ENCODE measurements around the gene C6orf120.

Gene C6orf120

DNA sequence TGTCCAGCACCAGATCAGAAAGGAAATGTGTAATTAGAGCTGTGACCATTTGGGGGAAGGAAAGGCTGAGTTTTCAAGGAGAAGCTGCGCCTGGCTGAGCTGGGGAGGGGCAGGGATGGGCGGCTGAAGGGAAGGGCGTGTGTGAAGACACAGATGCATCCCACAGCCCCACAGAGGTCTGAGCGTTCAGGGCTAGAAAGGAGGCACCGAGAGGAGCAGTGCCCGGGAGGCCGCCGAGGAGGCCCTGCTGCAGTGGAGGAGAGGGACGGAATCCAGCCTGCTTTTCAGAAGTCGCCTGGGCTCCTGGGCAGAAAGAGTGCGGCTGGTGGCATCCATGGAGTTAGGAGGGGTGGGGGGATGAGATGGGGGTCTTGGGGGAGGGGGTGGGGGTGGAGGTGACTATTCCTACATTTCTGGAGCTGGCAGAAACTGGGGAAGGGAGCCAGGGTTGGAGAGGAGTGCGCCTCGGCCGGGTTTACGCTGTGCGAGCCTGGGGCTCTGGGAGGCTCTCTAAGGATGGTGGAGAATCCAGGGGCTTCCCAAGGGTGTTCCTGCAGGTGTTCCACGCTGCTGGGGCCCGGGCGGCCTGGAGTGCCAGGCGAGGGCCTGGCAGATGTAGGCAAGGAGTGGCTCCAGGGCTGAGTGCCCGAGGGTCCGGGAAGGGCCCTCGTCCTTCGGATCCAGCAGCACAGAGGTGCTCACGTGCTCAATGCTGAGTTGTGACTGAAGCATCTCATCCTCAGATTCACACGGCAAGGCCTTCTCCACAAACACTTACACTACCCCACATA, 41.9 kb upstream of the C6orf120 start:
- H3K36me3 ChIP-seq (replicated peaks in 1 of 2; ENCODE audit: control insufficient read depth in 2 of 2, insufficient read depth in 2 of 2, low read length in 2 of 2) = peaks cover 51 to 89% of the 10 kb centered on the region in 2 donors
- no peak overlapping the region for H3K14ac ChIP-seq (ENCODE audit: low read length)
- peak overlapping the region; percentile 98 for H4K8ac ChIP-seq (ENCODE audit: low read depth, low read length)
- no peak overlapping the region for H3K18ac ChIP-seq (ENCODE audit: low read length)
- H3K4me1 ChIP-seq (ENCODE audit: control insufficient read depth in 2 of 2, insufficient read depth in 1 of 2, low read depth in 1 of 2, low read length in 2 of 2) = peaks cover 0 to 7% of the 10 kb centered on the region in 2 donors
- H3K4ac ChIP-seq (ENCODE audit: low read length) = no peak overlapping the region
- H3K79me1 ChIP-seq (ENCODE audit: low read depth, low read length) = peaks cover 9% of the 10 kb centered on the region
- H3K27ac ChIP-seq (replicated peaks; ENCODE audit: low read length) = no peak overlapping the region
- H2BK15ac ChIP-seq (ENCODE audit: low read length) = no peak overlapping the region
- no peak overlapping the region for H3K23ac ChIP-seq (ENCODE audit: low read depth, low read length, poor library complexity)
- no peak overlapping the region for H4K91ac ChIP-seq (ENCODE audit: low read depth, low read length, poor library complexity)
- no peak overlapping the region for H2AFZ ChIP-seq (ENCODE audit: low read length)
- H2BK12ac ChIP-seq (ENCODE audit: low read length) = no peak overlapping the region
- DNase-seq (ENCODE audit: low spot score) = no peak
- no peak overlapping the region for H3K4me3 ChIP-seq (ENCODE audit: low read length in 2 of 2)
- H3K27me3 ChIP-seq (ENCODE audit: control insufficient read depth in 3 of 3, insufficient read depth in 3 of 3, low read depth in 1 of 3, low read length in 3 of 3) = no peaks in the 10 kb centered on the region
- no peak overlapping the region for H2BK5ac ChIP-seq (ENCODE audit: low read length)
- no peak overlapping the region for H2BK120ac ChIP-seq (ENCODE audit: low read depth, low read length)
- H3K9ac ChIP-seq (ENCODE audit: low read depth, low read length, poor library complexity) = no peak overlapping the region
- H3K9me3 ChIP-seq (replicated peaks in 1 of 2; ENCODE audit: control insufficient read depth in 2 of 2, insufficient read depth in 1 of 2, low read depth in 1 of 2, low read length in 2 of 2) = peaks cover 8 to 10% of the 10 kb centered on the region in 2 donors
- H2AK5ac ChIP-seq (ENCODE audit: low read depth, low read length) = peak overlapping the region; percentile 81
- no peak overlapping the region for H3K4me2 ChIP-seq (ENCODE audit: insufficient read depth, low read length, poor library complexity, severe bottlenecking)
- no CpG with 5 or more reads among the region's 26 CpGs for WGBS, 2 donors (ENCODE audit: extremely low coverage in 2 of 2, insufficient read length in 2 of 2, insufficient replicate concordance in 1 of 2)

DNA sequence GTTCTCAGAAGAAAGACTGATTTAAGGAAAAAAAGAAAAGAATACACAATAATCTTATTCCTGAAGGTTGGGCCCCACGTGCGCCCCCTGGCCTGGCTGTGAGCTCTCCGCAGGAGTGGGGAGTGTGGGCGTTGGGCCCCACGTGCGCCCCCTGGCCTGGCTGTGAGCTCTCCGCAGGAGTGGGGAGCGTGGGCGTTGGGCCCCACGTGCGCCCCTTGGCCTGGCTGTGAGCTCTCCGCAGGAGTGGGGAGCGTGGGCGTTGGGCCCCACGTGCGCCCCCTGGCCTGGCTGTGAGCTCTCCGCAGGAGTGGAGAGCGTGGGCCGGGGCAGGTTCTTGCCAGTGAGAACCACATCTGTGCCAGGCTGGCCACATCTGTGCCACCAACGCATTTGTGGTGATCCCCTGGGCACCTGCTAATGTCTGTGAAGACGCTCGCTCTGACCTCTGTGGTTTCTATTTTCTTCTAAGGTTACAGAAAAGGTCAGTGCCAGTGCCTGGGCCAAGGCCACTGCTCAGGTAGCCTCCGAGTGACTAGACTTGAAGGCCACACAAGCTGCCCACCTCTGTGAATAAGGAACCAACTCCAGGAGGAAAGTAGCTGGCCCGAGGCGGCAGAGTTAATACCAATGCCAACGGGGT, 41.1 kb upstream of the C6orf120 start:
- H2BK15ac ChIP-seq (ENCODE audit: low read length) = no peak overlapping the region
- no peak overlapping the region for H3K9ac ChIP-seq (ENCODE audit: low read depth, low read length, poor library complexity)
- H3K79me1 ChIP-seq (ENCODE audit: low read depth, low read length) = peaks cover 9% of the 10 kb centered on the region
- no CpG with 5 or more reads among the region's 26 CpGs for WGBS, 2 donors (ENCODE audit: extremely low coverage in 2 of 2, insufficient read length in 2 of 2, insufficient replicate concordance in 1 of 2)
- H3K4ac ChIP-seq (ENCODE audit: low read length) = no peak overlapping the region
- DNase-seq (ENCODE audit: low spot score) = no peak
- H2AFZ ChIP-seq (ENCODE audit: low read length) = no peak overlapping the region
- H3K23ac ChIP-seq (ENCODE audit: low read depth, low read length, poor library complexity) = no peak overlapping the region
- no peak overlapping the region for H4K8ac ChIP-seq (ENCODE audit: low read depth, low read length)
- H3K4me2 ChIP-seq (ENCODE audit: insufficient read depth, low read length, poor library complexity, severe bottlenecking) = no peak overlapping the region
- no peak overlapping the region for H4K91ac ChIP-seq (ENCODE audit: low read depth, low read length, poor library complexity)
- no peak overlapping the region for H2BK12ac ChIP-seq (ENCODE audit: low read length)
- H3K27me3 ChIP-seq (ENCODE audit: control insufficient read depth in 3 of 3, insufficient read depth in 3 of 3, low read depth in 1 of 3, low read length in 3 of 3) = no peaks in the 10 kb centered on the region
- peaks cover 7 to 8% of the 10 kb centered on the region in 2 donors for H3K9me3 ChIP-seq (replicated peaks in 1 of 2; ENCODE audit: control insufficient read depth in 2 of 2, insufficient read depth in 1 of 2, low read depth in 1 of 2, low read length in 2 of 2)
- H3K36me3 ChIP-seq (replicated peaks in 1 of 2; ENCODE audit: control insufficient read depth in 2 of 2, insufficient read depth in 2 of 2, low read length in 2 of 2) = peaks cover 51 to 91% of the 10 kb centered on the region in 2 donors
- peaks cover 0 to 7% of the 10 kb centered on the region in 2 donors for H3K4me1 ChIP-seq (ENCODE audit: control insufficient read depth in 2 of 2, insufficient read depth in 1 of 2, low read depth in 1 of 2, low read length in 2 of 2)
- H2AK5ac ChIP-seq (ENCODE audit: low read depth, low read length) = no peak overlapping the region
- no peak overlapping the region for H3K4me3 ChIP-seq (ENCODE audit: low read length in 2 of 2)
- no peak overlapping the region for H3K27ac ChIP-seq (replicated peaks; ENCODE audit: low read length)
- H3K18ac ChIP-seq (ENCODE audit: low read length) = no peak overlapping the region
- H2BK5ac ChIP-seq (ENCODE audit: low read length) = no peak overlapping the region
- no peak overlapping the region for H2BK120ac ChIP-seq (ENCODE audit: low read depth, low read length)
- H3K14ac ChIP-seq (ENCODE audit: low read length) = no peak overlapping the region

DNA sequence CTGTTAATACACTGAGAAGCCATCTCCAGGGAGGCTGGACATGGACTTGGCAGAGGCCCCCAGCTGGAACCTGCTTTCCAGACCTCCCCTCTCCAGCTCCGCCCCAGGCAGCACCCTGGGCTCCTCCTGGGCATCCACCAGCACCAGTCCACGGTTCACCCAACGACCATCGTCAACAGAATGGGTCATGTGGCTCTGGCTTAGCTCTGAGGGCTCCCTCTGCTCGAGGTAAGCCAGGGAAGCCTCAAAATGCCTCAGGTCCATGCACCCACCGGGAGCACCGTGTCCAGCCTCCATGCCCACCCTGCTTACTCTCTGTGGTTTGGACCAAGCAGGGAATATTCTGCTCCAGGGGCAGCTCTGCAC, 40.6 kb upstream of the C6orf120 start:
- peaks cover 50 to 91% of the 10 kb centered on the region in 2 donors for H3K36me3 ChIP-seq (replicated peaks in 1 of 2; ENCODE audit: control insufficient read depth in 2 of 2, insufficient read depth in 2 of 2, low read length in 2 of 2)
- WGBS, 2 donors (ENCODE audit: extremely low coverage in 2 of 2, insufficient read length in 2 of 2, insufficient replicate concordance in 1 of 2) = no CpG with 5 or more reads among the region's 7 CpGs

DNA sequence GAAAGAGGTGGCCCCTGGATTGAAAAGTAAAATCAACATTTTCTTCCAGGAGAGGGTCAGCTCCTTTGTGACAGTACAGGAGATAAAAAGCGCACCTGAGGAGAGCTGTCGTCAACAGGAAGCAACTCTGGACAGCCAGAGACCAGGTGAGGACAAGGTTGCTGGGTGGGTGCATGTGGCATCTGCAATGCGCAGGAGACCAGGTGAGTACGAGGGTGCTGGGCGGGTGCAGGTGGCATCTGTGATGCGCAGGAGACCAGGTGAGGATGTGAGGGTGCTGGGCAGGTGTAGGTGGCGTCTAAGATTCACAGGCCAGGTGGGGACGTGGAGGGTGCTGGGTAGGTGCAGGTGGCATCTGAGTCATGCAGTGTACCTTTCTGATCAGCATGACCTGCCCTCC, 38.5 kb upstream of the C6orf120 start:
- H3K23ac ChIP-seq (ENCODE audit: low read depth, low read length, poor library complexity) = no peak overlapping the region
- no peak overlapping the region for H2AK5ac ChIP-seq (ENCODE audit: low read depth, low read length)
- H2BK120ac ChIP-seq (ENCODE audit: low read depth, low read length) = no peak overlapping the region
- H2BK15ac ChIP-seq (ENCODE audit: low read length) = no peak overlapping the region
- H2AFZ ChIP-seq (ENCODE audit: low read length) = no peak overlapping the region
- no peak overlapping the region for H2BK5ac ChIP-seq (ENCODE audit: low read length)
- no peak overlapping the region for H3K4me2 ChIP-seq (ENCODE audit: insufficient read depth, low read length, poor library complexity, severe bottlenecking)
- H3K27ac ChIP-seq (replicated peaks; ENCODE audit: low read length) = no peak overlapping the region
- no CpG with 5 or more reads among the region's 8 CpGs for WGBS, 2 donors (ENCODE audit: extremely low coverage in 2 of 2, insufficient read length in 2 of 2, insufficient replicate concordance in 1 of 2)
- H3K9ac ChIP-seq (ENCODE audit: low read depth, low read length, poor library complexity) = peak overlapping the region; percentile 37
- no peak overlapping the region for H3K18ac ChIP-seq (ENCODE audit: low read length)
- H3K14ac ChIP-seq (ENCODE audit: low read length) = no peak overlapping the region
- H3K9me3 ChIP-seq (replicated peaks in 1 of 2; ENCODE audit: control insufficient read depth in 2 of 2, insufficient read depth in 1 of 2, low read depth in 1 of 2, low read length in 2 of 2) = peaks cover 0 to 4% of the 10 kb centered on the region in 2 donors
- peaks cover 51 to 91% of the 10 kb centered on the region in 2 donors for H3K36me3 ChIP-seq (replicated peaks in 1 of 2; ENCODE audit: control insufficient read depth in 2 of 2, insufficient read depth in 2 of 2, low read length in 2 of 2)
- peaks cover 12% of the 10 kb centered on the region for H3K79me1 ChIP-seq (ENCODE audit: low read depth, low read length)
- no peak overlapping the region for H4K8ac ChIP-seq (ENCODE audit: low read depth, low read length)
- H3K4ac ChIP-seq (ENCODE audit: low read length) = no peak overlapping the region
- no peaks in the 10 kb centered on the region for H3K27me3 ChIP-seq (ENCODE audit: control insufficient read depth in 3 of 3, insufficient read depth in 3 of 3, low read depth in 1 of 3, low read length in 3 of 3)
- peak overlapping the region in 1 of 2 donors; percentile 44 for H3K4me3 ChIP-seq (ENCODE audit: low read length in 2 of 2)
- DNase-seq (ENCODE audit: low spot score) = no peak
- H3K4me1 ChIP-seq (ENCODE audit: control insufficient read depth in 2 of 2, insufficient read depth in 1 of 2, low read depth in 1 of 2, low read length in 2 of 2) = no peaks in the 10 kb centered on the region
- no peak overlapping the region for H4K91ac ChIP-seq (ENCODE audit: low read depth, low read length, poor library complexity)
- no peak overlapping the region for H2BK12ac ChIP-seq (ENCODE audit: low read length)

More for the DNA sequence above, 40.6 kb upstream of the C6orf120 start:
- H3K14ac ChIP-seq (ENCODE audit: low read length) = no peak overlapping the region
- peaks cover 0 to 7% of the 10 kb centered on the region in 2 donors for H3K4me1 ChIP-seq (ENCODE audit: control insufficient read depth in 2 of 2, insufficient read depth in 1 of 2, low read depth in 1 of 2, low read length in 2 of 2)
- no peak overlapping the region for H3K4me2 ChIP-seq (ENCODE audit: insufficient read depth, low read length, poor library complexity, severe bottlenecking)
- H3K23ac ChIP-seq (ENCODE audit: low read depth, low read length, poor library complexity) = no peak overlapping the region
- no peak overlapping the region for H2AFZ ChIP-seq (ENCODE audit: low read length)
- H2BK120ac ChIP-seq (ENCODE audit: low read depth, low read length) = no peak overlapping the region
- no peak overlapping the region for H3K4ac ChIP-seq (ENCODE audit: low read length)
- peaks cover 3 to 8% of the 10 kb centered on the region in 2 donors for H3K9me3 ChIP-seq (replicated peaks in 1 of 2; ENCODE audit: control insufficient read depth in 2 of 2, insufficient read depth in 1 of 2, low read depth in 1 of 2, low read length in 2 of 2)
- H3K27ac ChIP-seq (replicated peaks; ENCODE audit: low read length) = no peak overlapping the region
- no peaks in the 10 kb centered on the region for H3K27me3 ChIP-seq (ENCODE audit: control insufficient read depth in 3 of 3, insufficient read depth in 3 of 3, low read depth in 1 of 3, low read length in 3 of 3)
- peaks cover 10% of the 10 kb centered on the region for H3K79me1 ChIP-seq (ENCODE audit: low read depth, low read length)
- no peak overlapping the region for H4K8ac ChIP-seq (ENCODE audit: low read depth, low read length)
- H3K18ac ChIP-seq (ENCODE audit: low read length) = no peak overlapping the region
- no peak overlapping the region for H2AK5ac ChIP-seq (ENCODE audit: low read depth, low read length)
- H3K9ac ChIP-seq (ENCODE audit: low read depth, low read length, poor library complexity) = no peak overlapping the region
- no peak overlapping the region for H2BK12ac ChIP-seq (ENCODE audit: low read length)
- DNase-seq (ENCODE audit: low spot score) = no peak
- H2BK15ac ChIP-seq (ENCODE audit: low read length) = no peak overlapping the region
- H2BK5ac ChIP-seq (ENCODE audit: low read length) = no peak overlapping the region
- H3K4me3 ChIP-seq (ENCODE audit: low read length in 2 of 2) = no peak overlapping the region
- H4K91ac ChIP-seq (ENCODE audit: low read depth, low read length, poor library complexity) = no peak overlapping the region

Data from neuronal stem cell (in vitro differentiated cells).